ENCODE results near the gene COL4A4.

DNA sequence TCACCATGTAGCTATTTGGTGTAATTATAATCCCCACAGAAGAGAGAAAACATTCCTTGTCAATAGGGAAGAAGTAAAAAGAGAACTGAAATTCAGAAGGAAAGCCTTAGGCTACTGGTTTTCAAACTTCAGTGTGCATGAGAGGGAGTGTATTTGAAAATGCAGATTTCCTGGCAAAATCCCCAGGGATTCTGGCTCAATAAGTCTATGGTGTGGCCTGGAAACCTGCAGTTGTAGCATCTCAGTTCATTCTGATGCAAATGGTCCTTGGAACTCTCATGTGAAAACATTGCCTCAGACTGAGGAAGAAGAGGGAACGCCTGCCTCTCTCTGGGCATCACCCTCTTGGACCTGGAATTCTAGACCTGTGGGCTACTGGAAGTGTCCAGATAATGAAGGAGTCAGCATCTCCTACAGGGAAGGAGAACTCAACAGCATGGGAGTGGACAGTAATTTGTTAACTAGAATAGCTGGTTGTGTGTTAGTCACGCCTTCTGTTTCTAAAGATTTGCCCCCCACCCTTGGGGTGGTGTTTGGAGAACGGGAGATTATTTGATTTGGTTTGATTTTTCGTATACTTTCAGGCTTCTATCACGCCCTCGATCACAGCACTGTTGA is 21.7 kb upstream of the COL4A4 start:
- TF ChIP-seq, protein P1, sequence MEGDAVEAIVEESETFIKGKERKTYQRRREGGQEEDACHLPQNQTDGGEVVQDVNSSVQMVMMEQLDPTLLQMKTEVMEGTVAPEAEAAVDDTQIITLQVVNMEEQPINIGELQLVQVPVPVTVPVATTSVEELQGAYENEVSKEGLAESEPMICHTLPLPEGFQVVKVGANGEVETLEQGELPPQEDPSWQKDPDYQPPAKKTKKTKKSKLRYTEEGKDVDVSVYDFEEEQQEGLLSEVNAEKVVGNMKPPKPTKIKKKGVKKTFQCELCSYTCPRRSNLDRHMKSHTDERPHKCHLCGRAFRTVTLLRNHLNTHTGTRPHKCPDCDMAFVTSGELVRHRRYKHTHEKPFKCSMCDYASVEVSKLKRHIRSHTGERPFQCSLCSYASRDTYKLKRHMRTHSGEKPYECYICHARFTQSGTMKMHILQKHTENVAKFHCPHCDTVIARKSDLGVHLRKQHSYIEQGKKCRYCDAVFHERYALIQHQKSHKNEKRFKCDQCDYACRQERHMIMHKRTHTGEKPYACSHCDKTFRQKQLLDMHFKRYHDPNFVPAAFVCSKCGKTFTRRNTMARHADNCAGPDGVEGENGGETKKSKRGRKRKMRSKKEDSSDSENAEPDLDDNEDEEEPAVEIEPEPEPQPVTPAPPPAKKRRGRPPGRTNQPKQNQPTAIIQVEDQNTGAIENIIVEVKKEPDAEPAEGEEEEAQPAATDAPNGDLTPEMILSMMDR (IDR thresholded peaks at IDR 0.05): no peak
- TF ChIP-seq EP300 (IDR thresholded peaks at IDR 0.05; ENCODE audit: low read depth) (no peak), POLR2AphosphoS5 (IDR thresholded peaks at IDR 0.05) (no peak), POLR2A (IDR thresholded peaks at IDR 0.05) (no peak)

Data from transverse colon (tissue), 4 donors.